Measurements from ENCODE around the gene KCNK16.

The KCNK16 gene

DNA sequence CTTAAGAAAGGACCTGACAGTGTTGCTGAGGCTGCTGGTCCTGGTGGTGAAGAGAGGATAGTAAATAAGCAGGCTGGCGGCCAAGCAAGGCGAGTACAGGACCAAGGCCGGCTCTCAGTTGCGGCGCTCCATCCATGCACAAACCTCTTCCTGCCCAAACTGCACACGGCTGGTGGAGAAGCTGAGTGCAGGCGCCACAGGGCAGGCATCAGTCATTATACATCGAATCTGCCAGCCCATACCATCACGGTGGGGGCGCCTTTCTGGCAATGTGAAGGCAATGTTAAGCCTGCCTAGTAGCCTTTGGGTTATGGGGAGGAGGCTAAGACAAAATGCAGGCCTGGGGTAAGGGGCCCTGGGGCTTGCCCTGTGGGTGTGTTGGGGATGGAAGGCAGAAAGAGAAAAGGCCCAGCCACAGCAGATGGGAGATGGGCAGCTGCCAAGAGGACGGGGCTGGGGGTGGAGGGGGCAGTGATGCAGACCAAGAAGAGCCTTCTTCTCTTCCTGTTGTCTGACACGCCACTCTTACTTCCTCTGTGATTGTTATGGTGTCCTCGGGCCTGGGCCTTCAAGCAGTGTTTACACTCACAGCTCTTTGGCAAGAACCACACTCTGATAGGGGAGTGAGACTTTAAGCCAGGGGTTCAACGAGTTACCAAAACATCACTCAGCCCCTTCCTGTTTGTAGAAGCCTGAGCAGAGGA, 20.3 kb upstream of the KCNK16 start:
- no peak overlapping the region for H3K27ac ChIP-seq
- no peak for DNase-seq (ENCODE audit: low read depth, low spot score)

GRCh38 chr6:39341937-39342336, 19.4 kb upstream of the KCNK16 start:
- DNase-seq (ENCODE audit: low read depth, low spot score): no peak
- no peak overlapping the region for H3K27ac ChIP-seq

DNA sequence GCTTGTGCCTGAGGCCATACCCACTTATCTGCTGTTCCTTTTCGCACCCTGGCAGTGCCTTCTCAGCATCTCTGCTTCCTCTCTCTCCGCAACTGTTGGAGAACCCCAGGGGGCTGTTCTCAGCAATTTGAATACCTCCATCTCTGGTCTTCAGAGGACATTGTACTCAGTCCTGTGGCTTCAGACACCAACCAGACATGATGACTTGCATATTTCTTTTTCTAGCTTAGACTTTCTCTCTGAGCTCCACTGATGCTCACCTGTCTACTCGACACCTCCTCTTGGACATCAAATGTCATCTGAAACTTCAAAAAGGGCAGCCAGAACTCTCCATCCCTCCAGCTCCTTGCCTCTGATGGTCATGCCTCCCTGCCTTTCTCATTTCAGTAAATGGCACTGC, 18.9 kb upstream of the KCNK16 start:
- no peak overlapping the region for H3K27ac ChIP-seq
- DNase-seq (ENCODE audit: low read depth, low spot score): no peak

DNA sequence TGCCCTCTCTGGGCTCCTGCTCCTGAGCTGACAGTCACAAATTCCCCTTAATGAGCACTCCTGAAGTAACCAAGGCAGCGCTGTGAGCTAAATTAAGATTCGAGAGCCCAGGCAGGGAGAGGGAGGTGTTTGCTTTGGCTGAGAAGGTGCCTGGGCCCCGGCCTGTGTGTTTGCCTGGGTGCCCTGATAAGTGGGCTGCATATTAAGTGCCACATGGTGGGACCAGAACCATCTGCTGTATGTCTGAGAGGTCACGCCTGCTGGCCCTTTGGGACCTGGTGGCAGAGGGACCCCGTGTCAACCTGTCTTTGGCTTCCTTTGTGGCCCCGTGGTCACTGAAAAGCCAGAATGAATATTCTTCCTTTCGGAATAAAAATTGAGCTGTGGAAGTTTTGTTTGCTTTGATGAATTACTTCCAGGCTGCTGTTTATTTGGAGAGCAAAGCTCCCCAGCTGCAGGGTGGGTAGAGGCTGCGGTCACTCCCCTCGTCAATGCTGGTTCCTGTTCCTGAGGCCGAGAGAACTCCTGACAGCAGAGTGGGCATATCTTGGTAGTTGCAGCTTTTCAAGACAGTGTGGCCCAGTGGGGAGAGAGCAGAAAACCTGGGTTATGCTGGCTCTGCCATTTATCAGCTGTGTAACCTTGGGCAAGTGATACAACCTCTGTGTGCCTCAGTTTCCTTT, 17.5 kb upstream of the KCNK16 start:
- no peak overlapping the region for H3K27ac ChIP-seq
- DNase-seq (ENCODE audit: low read depth, low spot score): no peak

- H3K27ac ChIP-seq: no peak overlapping the region
- DNase-seq (ENCODE audit: low read depth, low spot score): no peak
Measured at GRCh38 chr6:39339096-39339867, 16.8 kb upstream of the KCNK16 start.

GRCh38 chr6:39338397-39338796, 15.9 kb upstream of the KCNK16 start:
- no peak for DNase-seq (ENCODE audit: low read depth, low spot score)
- no peak overlapping the region for H3K27ac ChIP-seq

GRCh38 chr6:39335780-39336545, 13.5 kb upstream of the KCNK16 start:
- no peak overlapping the region for H3K27ac ChIP-seq
- no peak for DNase-seq (ENCODE audit: low read depth, low spot score)

DNA sequence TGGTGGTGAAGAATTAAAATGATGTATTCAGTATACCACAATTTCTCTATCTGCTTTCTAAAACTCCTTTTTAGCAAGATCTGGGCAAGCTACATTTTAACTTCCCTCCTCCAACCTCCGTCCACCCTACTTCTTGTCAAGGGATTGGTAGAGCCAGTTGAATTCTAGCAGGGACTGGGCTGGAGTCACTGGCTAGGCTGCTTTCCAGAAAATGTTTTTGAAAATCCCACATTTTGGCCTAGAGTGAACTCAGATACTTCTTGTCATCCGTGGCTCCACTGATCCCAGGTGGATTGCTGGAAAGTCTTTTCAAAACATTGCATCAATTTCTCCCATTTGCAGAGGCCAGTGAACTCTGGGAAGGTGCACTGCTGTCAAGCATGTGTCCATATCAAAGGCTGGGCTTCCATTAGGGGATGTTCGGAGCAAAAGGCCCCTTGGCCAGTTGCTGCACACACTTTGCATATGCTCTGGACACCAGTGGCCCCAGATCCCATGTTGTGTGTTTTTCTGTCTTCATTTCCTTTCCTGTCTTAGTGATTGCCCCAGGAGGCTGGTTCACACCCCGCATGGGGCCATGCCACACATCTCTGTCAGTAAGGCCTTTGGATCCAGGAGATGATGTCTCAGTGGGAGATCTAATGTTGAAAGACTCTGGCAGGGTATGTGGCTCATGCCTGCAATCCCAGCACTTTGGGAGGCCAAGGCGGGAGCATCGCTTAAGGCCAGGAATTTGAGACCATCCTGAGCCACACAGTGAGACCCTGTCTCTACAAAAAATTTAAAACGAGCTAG, 11.3 kb upstream of the KCNK16 start:
- DNase-seq (ENCODE audit: low read depth, low spot score): no peak
- no peak overlapping the region for H3K27ac ChIP-seq

DNA sequence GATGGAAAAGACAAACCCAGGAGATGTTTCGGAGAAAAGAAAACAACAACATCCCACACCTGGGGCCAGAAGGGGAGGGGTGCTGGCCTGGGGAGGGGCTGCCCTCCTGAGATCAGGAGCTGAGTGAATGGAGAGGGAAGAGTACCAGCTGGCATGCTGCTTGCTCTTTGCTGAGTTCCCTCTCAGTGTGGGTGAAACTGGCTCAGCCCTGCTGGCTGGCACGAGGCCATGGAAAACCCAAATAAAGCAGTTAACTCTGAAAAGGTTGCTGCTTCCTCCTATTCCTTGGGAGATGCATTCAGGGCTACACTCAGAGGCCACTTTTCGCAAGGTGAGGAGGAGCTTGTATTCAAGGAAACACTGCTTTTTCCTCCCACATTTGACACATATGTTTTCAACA, 8.0 kb upstream of the KCNK16 start:
- H3K27ac ChIP-seq: no peak overlapping the region
- no peak for DNase-seq (ENCODE audit: low read depth, low spot score)

GRCh38 chr6:39330057-39330456, 7.6 kb upstream of the KCNK16 start:
- no peak for DNase-seq (ENCODE audit: low read depth, low spot score)
- no peak overlapping the region for H3K27ac ChIP-seq

GRCh38 chr6:39328066-39328465, 5.6 kb upstream of the KCNK16 start:
- no peak overlapping the region for H3K27ac ChIP-seq
- DNase-seq (ENCODE audit: low read depth, low spot score): no peak

DNA sequence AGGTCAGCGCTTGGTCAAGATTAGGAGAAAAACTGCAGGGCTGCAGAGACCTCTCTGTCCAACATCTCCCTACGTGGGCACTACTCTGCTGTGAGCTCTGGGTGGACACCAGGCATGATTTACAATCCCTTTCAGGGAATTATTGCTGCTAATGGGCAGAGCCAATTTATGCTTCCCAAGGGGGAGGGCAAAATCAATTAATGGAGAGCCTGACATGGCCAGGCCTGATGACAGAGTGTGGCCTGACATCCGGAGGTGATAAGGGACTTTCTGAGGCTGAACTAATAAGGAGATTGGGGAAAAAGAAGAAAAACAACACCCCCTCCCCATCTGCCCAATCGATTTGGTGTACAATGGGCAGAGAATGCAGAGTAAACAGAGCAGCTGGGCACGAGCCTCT, 5.0 kb upstream of the KCNK16 start:
- no peak for DNase-seq (ENCODE audit: low read depth, low spot score)
- H3K27ac ChIP-seq: no peak overlapping the region

GRCh38 chr6:39321761-39322160, 741 bp downstream of the KCNK16 start:
- H3K27ac ChIP-seq: no peak overlapping the region
- DNase-seq (ENCODE audit: low read depth, low spot score): no peak

DNA sequence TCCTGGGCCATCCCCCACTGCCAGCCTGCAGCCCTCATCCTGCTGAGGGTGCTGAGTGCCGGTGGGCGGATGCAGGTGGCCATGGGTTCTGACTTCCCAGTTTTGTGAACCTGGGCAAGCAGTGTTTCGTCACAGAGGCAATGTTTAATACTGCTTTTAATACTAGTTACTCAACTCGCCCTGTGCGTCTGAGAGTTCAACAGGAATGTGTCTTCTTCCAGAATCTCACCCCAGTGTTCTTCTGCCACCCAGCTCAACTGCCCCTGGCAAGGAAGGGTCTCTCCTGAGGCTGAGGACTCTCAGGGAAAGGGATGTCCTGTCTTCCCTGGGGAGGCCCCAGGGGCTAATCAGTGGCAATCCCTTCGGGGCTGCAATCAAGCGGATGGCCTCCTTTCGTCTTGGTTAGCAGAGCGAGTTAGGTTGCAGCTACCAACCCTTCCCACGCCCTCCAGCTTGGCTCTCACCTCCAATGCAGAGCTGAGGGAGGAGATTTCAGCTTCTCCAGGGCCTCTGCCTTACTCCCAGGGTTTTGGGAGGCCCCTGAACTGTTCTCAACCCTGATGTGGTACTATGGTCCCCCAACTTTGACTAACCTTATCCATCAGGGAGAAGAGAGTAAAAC, 2.0 kb downstream of the KCNK16 start:
- H3K27ac ChIP-seq: no peak overlapping the region
- no peak for DNase-seq (ENCODE audit: low read depth, low spot score)

DNA sequence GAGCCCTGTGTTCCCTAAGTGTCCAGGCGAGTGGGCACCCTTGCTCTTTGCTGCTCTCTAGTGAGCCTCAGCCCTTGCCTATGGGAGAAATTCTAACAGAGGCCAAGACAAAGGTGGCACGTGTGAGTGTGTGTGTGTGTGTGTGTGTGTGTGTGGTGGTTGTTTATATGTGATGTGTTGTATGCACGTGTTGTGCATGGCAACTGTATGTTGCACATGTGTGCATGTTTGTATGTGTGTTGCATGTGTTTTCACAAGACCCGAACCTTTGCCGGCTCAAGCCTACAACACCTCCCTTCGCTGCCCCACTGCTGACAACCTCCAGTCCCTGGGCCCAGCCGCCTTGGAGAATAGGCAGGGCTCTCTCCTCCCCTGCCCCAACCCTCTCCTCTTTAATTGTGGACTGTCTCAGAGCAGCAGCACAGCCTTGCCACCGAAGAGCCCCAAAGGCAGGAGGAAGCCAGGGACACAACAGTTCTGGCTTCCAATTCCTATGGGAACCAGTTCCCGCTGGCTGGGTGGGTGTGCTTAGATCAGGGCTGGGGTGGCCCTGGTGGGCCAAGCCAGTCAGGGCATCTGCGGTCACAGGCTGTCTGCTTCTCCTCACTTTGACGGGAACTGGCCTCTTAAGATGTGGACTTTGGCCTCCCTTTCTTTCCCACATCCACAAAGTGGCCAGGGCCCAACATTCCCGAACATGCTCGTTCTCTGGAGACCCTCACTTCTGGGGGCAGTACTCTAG, 2.7 kb downstream of the KCNK16 start:
- DNase-seq (ENCODE audit: low read depth, low spot score): no peak
- H3K27ac ChIP-seq: no peak overlapping the region

- H3K27ac ChIP-seq: no peak overlapping the region
- no peak for DNase-seq (ENCODE audit: low read depth, low spot score)
Measured at GRCh38 chr6:39317256-39317655, 5.2 kb downstream of the KCNK16 start.

DNA sequence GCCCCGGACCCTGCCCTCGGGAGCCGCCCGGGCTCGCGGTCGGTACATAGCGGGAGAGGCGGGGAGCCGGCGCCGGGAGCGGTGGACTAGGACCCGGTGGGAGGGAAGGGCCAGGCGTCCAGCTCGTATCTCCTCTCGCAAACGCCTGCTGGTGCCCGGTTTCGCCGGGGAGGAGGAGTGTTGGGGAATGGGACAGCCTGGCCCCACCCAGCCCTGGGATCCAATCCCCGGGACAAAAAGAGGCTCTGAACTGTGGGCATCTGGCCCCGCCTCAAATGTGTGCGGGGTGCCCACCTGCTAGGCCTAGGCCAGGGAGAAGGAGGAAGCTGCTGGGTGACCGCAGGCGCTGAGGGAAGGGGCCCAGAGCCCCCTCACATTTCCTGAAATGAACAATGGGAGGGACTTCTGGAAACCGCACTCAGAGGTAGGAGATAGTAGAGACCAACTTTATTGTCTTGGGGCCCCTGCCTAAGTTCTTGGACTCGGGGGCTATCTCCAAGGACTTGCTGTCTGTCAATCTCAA, 8.2 kb downstream of the KCNK16 start, which contains the start of gene KCNK17:
KCNK17 (minus strand) TSS at position 147 of the 523 bp plus-strand sequence; CDS start at position 48, 99 bp downstream.
- H3K27ac ChIP-seq: no peak within 1 kb of the TSS
- DNase-seq (ENCODE audit: low read depth, low spot score): no peak

DNA sequence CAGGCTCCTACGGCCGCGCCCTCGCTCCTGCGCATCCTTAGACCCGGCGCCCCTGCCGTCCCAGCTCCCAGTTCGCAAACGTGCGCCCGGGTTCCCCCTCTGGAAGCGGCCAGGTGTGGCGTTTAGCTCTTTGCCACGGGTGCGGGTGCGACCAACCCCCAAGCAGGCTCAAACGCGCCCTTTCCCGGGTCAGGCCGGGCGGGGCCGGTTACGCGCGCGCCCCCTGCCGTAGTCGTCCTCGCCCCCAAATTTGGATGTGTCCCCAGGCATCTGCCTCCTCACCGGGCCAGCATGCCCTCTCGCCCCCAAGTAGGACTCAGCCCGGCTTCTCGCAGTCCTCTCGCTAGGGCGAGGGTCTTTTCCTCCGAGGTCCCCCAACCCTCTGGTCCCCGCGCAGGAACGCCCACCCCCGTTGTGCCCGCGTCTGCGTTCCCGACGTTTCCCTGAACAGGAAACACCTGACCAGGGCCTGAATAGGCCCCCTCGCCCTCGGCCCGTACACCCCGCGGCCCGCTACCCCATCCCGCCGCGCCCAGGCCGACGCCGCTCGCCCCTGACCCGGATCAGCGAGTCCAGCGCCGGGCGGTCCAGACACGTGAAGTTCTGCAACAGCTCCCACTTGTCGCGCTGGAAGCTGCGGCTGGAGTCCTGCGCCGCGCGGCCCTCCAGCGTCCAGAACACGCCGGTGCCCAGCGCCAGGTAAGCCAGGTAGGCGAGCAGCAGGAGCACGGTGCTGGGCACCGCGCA, 8.8 kb downstream of the KCNK16 start:
- no peak overlapping the region for H3K27ac ChIP-seq
- no peak for DNase-seq (ENCODE audit: low read depth, low spot score)
